Colonic mucosa (tissue), 4 donors: ENCODE measurements around the gene PDZK1. TPM values are rescaled to one million over a fixed set of nuclear protein-coding genes. Genes with fewer than 3 reads are reported as not detected.

ENCODE experiments used
- DNase-seq: peaks from one replicate; pipeline ENCODE4 v3.0.0-alpha.2; 2020
- H3K27ac ChIP-seq: fragments of 200-600 bp; one replicate; pipeline ENCODE4 v1.8.0; 2021
- H3K27me3 ChIP-seq: fragments of 200-600 bp; one replicate; pipeline ENCODE4 v1.8.0; 2021
- H3K36me3 ChIP-seq: fragments of 200-600 bp; one replicate; pipeline ENCODE4 v1.8.0; 2021
- H3K4me1 ChIP-seq: fragments of 200-600 bp; one replicate; pipeline ENCODE4 v1.8.0; 2021; ENCODE audit warnings: mild to moderate bottlenecking
- H3K4me3 ChIP-seq: fragments of 200-600 bp; one replicate; pipeline ENCODE4 v1.8.0; 2021
- H3K9ac ChIP-seq, 2 donors: one replicate each; pipeline ENCODE4 v1.7.0; 2013; ENCODE audit warnings: control low read depth in 2 of 2, low read depth in 2 of 2, low read length in 2 of 2
- H3K9me3 ChIP-seq: fragments of 200-600 bp; one replicate; pipeline ENCODE4 v1.8.0; 2021
- intact Hi-C: fragments of 100-400 bp; cut with DNase I; formaldehyde crosslinking; loops from one replicate; pipeline ENCODE4 v1.14.1; 2022
- total RNA-seq, 2 donors: library from RNA; stranded (reverse); fragmentation: NEBNext Ultra II Directional in 1 of 2; extraction: Animal tissue kit (Norgen Biotek cat#: 25700) in 1 of 2; gene quantifications; one replicate each; pipeline ENCODE4 v1.2.1, GENCODE V29; 2021
- TF ChIP-seq, protein P1 (sequence below): fragments of 200-600 bp; IDR thresholded peaks from one replicate; pipeline ENCODE4 v1.8.0; 2022; ENCODE audit warnings: antibody characterized with exemption, mild to moderate bottlenecking
- donor health status: healthy.
- donor health status: DM: no; HTN: no; CAD: no.
- donor health status: DM: no; HTN: no; CAD: no.

Gene PDZK1
- total RNA-seq, 2 donors from 2014 or later: 0.64 to 0.98 TPM

DNA sequence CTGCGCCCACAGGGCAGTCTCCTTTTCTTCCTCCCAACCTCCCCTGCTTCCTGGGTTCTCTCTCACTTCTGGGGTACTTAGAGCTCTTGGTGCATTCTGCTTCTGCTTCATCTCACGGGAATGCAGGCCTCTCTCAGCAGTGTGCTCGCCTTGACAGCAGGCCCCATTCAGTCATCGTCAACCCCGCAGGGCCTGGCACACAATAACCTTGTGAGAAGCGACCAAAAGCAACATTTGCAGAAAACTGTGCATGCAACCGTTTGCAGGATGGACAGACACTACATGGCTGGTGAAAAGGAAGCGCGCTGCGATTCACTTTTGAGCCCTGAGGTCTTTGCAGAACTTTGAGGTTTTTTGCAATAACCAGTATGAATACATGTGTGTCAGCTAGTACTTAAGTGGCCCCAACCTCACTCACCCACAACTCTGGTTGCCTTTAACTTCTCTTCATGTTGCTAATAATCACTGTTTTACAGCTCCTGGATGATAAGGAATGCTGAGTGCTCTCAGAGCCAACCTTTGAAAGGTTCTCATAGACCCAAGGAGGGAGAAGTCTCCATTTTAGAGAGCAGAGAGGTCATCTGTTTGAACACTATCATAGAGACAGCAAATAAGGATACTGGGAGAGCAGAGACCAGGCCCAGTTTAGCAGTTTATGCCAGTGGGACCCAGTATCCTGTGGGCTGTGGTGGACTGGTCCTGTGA is 9.6 kb upstream of the PDZK1 start:
- no peak overlapping the region for H3K9ac ChIP-seq
- intact Hi-C loops: no loop called here
- no peak for DNase-seq
- no peaks in the 10 kb centered on the region for H3K9me3 ChIP-seq
- no peaks in the 10 kb centered on the region for H3K27me3 ChIP-seq
- H3K27ac ChIP-seq: no peak overlapping the region
- no peak overlapping the region for H3K4me3 ChIP-seq
- peaks cover 4% of the 10 kb centered on the region for H3K4me1 ChIP-seq
- H3K36me3 ChIP-seq: no peaks in the 10 kb centered on the region
- TF ChIP-seq, protein P1, sequence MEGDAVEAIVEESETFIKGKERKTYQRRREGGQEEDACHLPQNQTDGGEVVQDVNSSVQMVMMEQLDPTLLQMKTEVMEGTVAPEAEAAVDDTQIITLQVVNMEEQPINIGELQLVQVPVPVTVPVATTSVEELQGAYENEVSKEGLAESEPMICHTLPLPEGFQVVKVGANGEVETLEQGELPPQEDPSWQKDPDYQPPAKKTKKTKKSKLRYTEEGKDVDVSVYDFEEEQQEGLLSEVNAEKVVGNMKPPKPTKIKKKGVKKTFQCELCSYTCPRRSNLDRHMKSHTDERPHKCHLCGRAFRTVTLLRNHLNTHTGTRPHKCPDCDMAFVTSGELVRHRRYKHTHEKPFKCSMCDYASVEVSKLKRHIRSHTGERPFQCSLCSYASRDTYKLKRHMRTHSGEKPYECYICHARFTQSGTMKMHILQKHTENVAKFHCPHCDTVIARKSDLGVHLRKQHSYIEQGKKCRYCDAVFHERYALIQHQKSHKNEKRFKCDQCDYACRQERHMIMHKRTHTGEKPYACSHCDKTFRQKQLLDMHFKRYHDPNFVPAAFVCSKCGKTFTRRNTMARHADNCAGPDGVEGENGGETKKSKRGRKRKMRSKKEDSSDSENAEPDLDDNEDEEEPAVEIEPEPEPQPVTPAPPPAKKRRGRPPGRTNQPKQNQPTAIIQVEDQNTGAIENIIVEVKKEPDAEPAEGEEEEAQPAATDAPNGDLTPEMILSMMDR: no peak

DNA sequence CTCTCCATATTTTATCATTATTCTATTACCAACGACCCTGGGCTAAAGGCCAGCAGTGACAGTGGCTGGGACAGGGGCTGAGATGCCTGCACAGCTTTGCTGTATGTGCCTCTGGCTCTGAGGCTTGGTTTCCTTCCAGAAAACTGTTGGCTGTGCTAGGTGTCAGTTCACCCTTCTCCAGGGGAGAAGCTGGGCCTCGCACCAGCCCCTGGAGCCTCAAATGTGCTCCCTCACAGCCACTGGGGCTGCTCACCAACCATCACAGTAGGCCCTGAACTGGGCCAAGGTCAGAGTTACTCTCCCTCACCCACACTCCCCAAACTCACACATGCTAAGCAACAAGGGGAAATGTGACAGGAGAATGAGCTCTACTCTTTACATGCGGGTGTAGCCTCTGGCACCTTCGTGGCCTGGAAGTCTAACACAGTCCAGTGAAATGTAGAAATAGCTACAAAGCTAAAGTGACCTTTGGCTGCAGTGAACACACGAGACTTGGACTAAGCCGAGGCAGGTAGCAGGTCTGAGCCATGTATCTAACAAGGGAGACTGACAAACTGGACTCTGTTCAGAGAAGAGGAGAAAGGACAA is 7.5 kb upstream of the PDZK1 start:
- no peak overlapping the region for H3K27ac ChIP-seq
- no peak for DNase-seq
- no peak overlapping the region for H3K4me3 ChIP-seq
- no peaks in the 10 kb centered on the region for H3K27me3 ChIP-seq
- no peaks in the 10 kb centered on the region for H3K36me3 ChIP-seq
- no peaks in the 10 kb centered on the region for H3K9me3 ChIP-seq
- TF ChIP-seq, protein P1: no peak
- intact Hi-C loops: no loop called here
- H3K4me1 ChIP-seq: no peaks in the 10 kb centered on the region
- no peak overlapping the region for H3K9ac ChIP-seq

DNA sequence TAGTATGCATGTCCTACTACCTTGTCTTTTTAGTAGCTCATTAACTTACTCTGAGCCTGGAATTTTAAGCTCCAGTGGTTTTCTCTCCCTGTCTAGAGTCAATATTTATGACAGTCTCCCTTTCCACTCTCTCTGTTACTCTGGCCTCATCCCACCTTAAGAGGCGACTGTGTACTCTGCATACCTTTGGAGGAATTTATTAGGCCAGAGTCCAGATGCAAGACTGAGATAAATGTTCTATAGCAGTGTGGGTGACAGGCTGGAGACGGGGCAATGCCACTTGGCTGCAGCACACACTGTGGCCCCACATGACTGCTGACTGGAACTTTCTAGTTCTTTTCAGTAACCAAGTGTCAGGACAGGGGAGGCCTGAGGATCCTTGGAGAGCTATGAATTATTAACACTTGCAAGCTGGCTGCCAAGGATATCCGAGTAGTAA is 4.1 kb upstream of the PDZK1 start:
- Histone ChIP-seq H3K27me3 (no peaks in the 10 kb centered on the region), H3K27ac (no peak overlapping the region)
- TF ChIP-seq, protein P1: no peak

DNA sequence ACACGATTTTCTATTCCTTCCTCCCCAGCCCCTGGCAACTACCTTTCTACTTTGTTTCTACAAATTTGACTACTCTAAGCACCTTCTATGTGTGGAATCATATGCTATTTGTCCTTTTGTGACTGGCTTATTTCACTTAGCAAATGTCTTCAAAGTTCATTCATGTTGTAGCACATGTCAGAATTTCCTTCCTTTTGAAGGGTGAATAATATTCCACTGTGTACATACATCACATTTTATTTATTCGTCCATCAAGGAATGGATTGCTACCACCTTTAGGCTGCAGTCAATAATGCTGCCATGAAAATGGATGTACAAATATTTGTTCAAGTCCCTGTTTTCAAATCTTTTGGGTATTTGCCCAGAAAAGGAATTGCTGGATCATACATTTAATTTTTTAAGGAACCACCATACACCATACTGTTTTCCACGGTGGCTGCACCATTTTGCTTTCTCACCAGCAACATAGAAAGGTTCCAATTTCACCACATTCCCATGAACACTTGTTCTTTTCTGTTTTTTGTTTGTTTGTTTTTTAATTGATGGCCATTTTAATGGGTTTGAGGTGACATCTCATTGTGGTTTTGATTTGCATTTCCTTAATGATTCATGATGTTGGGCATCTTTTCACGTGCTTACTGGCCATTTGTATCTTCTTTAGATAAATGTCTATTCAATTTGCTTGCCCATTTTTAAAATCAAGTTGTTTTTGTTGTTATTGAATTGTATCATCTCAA is 3.3 kb upstream of the PDZK1 start:
- Histone ChIP-seq H3K27me3 (no peaks in the 10 kb centered on the region), H3K27ac (no peak overlapping the region), H3K9ac (no peak overlapping the region), H3K9me3 (no peaks in the 10 kb centered on the region), H3K4me3 (no peak overlapping the region), H3K4me1 (no peaks in the 10 kb centered on the region), H3K36me3 (no peaks in the 10 kb centered on the region)
- intact Hi-C loops: no loop called here
- TF ChIP-seq, protein P1: no peak
- DNase-seq: no peak

More for the DNA sequence above, 4.1 kb upstream of the PDZK1 start:
- intact Hi-C loops: no loop called here
- no peak overlapping the region for H3K4me3 ChIP-seq
- H3K4me1 ChIP-seq: no peaks in the 10 kb centered on the region
- no peaks in the 10 kb centered on the region for H3K36me3 ChIP-seq
- H3K9me3 ChIP-seq: no peaks in the 10 kb centered on the region
- H3K9ac ChIP-seq: no peak overlapping the region
- peak; percentile 25 for DNase-seq

DNA sequence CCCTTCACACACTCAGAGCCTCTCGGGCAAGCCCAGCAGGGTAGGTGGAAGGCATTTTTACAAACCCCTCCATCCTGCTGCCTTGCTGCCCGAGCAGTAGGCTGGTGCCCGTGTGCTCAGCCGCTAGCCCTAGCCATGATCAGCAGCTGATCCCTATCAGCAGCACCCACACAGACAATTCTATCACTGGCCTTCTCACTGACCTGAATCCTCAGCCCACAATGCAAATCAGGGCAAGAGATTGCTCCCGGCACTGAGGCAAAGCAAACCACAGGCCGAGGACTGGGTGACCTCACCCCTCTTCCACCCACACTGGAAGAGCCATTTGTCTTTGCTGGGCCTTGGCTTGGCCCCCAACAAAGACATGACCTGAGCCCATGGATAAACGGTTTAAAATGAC is 895 bp upstream of the PDZK1 start:
- TF ChIP-seq, protein P1: no peak
- Histone ChIP-seq H3K36me3 (no peaks in the 10 kb centered on the region), H3K27ac (no peak overlapping the region), H3K27me3 (no peaks in the 10 kb centered on the region), H3K4me3 (no peak overlapping the region), H3K4me1 (no peaks in the 10 kb centered on the region), H3K9ac (no peak overlapping the region), H3K9me3 (no peaks in the 10 kb centered on the region)
- intact Hi-C loops: no loop called here
- no peak for DNase-seq
